Glomerular endothelial cell (primary cell): ENCODE measurements around the gene ACOT7. TPM values are rescaled to one million over a fixed set of nuclear protein-coding genes. Genes with fewer than 3 reads are reported as not detected.
"Not testable (repeated sequence)": the region's sequence is repeated elsewhere in the genome, so short reads cannot be mapped to it uniquely, and the experiment has no call there.

Source experiments
- DNase-seq: peaks from one replicate; pipeline ENCODE4 v3.0.0-alpha.2; 2011; ENCODE audit warnings: low read depth, low spot score; ENCODE audit errors: extremely low read depth
- total RNA-seq: library from RNA; depleted of rRNA; stranded (reverse); fragments of >200 nt; gene quantifications from 2 replicates; pipeline ENCODE4 v1.2.3, GENCODE V29; 2015

The ACOT7 gene
- total RNA-seq, 1 donor from 2014 or later = 84.0 TPM

DNA sequence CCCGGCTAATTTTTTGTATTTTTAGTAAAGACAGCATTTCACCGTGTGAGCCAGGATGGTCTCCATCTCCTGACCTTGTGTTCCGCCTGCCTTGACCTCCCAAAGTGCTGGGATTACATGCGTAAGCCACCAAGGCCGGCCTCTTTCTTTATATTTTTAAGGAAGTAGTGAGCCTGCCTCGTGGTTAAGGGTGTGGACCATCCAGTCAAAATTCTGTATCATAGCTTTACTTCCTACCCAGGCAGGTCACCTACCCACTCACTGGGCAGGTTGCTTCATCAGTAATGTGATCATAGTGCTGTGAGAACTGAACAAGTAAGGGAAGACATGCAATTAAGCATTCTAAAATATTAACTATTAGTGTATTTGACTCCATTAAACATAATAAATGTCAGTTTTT, 8.1 kb upstream of the ACOT7 start:
- no peak for DNase-seq

- DNase-seq = no peak
Observed at GRCh38 chr1:6399294-6399693, 5.7 kb upstream of the ACOT7 start.

- no peak for DNase-seq
Observed at GRCh38 chr1:6397844-6398441, 4.4 kb upstream of the ACOT7 start.

DNA sequence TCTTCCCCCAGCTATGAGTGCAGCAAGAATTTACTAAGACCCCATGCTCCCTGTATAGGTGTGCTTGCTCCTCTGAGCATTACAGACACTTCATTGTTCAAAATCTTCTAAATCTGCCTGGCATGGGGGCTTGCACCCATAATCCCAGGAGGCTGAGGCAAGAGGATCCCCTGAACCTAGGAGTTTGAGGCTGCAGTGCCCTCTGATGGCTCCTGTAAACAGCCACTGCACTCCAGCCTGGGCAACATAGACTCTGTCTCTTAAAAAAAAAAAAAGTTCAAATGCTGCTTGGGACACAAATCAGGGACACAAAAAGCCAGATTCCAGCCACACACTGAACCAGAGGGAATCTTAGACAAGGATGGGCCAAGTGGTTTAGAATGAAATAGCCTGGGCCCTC, 3.4 kb upstream of the ACOT7 start:
- DNase-seq = no peak

DNA sequence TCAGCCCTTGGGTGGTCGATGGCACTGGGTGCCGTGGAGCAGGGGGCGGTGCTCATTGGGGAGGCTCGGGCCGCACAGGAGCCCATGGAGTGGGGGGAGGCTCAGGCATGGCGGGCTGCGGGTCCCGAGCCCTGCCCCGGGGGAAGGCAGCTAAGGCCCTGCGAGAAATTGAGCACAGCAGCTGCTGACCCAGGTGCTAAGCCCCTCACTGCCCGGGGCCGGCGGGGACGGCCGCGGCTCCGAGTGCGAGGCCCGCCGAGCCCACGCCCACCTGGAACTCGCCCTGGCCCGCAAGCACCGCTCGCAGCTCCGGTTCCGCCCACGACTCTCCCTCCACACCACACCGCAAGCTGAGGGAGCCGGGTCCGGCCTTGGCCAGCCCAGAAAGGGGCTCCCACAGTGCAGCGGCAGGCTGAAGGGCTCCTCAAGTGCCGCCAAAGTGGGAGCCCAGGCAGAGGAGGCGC, 2.2 kb upstream of the ACOT7 start:
- not testable (repeated sequence) for DNase-seq

DNA sequence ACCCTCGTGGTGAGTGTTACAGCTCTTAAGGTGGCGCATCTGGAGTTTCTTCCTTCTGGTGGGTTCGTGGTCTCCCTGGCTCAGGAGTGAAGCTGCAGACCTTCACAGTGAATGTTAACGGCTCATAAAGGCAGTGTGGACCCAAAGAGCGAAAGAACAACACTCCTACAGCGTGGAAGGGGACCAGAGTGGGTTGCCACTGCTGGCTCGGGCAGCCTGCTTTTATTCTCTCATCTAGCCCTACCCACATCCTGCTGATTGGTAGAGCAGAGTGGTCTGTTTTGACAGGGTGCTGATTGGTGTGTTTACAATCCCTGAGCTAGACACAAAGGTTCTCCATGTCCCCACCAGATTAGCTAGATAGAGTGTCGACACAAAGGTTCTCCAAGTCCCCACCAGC, 1.6 kb upstream of the ACOT7 start:
- DNase-seq = not testable (repeated sequence)

DNA sequence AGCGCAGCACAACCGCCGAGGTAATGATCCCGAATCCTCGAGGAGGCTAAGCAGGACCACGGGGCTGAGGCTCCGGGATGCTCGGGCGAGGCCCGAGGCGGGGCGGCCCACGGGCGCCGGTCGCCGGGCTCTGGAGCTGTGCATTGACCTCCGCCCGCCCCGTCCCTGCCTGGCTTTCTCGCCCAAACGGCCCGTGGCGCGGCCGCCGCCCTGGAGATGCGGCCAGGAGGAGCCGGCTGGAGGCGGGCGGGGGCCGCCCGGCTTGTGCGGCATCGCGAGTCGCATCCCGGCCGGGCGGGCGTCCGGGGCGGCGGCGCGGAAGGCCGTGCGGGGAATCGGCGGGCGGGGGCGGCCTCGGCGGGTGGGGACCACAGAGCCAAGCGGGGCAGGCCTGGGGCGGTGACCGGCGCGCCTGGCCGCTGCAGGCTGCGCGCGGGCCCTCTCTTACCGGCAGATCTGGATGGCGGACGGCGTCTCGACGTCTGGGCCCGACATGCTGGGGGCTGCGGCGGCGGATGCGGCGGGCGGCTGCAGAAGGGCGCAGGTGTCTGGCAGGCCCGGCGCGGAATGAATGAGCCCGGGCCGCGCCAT, 663 bp downstream of the ACOT7 start:
- DNase-seq = no peak

- DNase-seq = no peak
Observed at GRCh38 chr1:6391951-6392808, 1.4 kb downstream of the ACOT7 start.

- DNase-seq = no peak
Observed at GRCh38 chr1:6389971-6390370, 3.6 kb downstream of the ACOT7 start.

GRCh38 chr1:6386371-6386949, 7.1 kb downstream of the ACOT7 start:
- DNase-seq = no peak

- DNase-seq = no peak
Observed at GRCh38 chr1:6385488-6386191, 7.9 kb downstream of the ACOT7 start.

- no peak for DNase-seq
Observed at GRCh38 chr1:6384962-6385361, 8.6 kb downstream of the ACOT7 start.

DNA sequence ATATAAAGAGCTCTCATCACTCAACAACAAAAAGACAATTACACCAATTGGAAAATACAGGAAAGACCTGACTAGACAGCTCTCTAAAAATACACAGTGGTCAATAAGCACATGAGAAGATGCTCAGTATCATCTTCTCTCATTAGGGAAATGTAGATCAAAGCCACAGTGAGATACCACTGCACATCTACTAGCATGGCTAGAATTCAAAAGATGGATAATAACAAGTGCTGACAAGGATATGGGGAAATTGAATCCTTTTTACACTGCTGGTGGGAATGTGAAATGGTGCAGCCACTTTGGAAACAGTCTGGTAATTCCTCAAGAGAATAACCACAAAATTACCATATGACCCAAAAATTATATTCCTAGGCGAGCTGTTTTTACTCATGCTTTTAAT, 9.4 kb downstream of the ACOT7 start:
- no peak for DNase-seq

DNA sequence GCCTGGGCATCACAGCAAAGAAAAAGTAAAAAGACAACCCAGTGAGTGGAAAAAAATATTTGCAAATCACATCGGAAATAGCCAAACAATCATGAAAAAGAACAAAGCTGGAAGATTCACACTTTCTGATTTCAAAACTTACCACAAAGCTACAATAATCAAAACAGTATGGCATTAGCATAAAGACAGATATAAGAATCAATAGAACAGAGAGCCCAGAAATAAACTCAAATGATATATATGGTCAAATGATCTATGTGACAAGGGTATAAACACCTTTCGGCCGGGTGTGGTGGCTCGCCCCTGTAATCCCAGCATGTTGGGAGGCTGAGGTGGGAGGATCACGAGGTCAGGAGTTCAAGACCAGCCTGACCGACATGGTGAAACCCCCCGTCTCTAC, 13.5 kb downstream of the ACOT7 start:
- DNase-seq = no peak

DNA sequence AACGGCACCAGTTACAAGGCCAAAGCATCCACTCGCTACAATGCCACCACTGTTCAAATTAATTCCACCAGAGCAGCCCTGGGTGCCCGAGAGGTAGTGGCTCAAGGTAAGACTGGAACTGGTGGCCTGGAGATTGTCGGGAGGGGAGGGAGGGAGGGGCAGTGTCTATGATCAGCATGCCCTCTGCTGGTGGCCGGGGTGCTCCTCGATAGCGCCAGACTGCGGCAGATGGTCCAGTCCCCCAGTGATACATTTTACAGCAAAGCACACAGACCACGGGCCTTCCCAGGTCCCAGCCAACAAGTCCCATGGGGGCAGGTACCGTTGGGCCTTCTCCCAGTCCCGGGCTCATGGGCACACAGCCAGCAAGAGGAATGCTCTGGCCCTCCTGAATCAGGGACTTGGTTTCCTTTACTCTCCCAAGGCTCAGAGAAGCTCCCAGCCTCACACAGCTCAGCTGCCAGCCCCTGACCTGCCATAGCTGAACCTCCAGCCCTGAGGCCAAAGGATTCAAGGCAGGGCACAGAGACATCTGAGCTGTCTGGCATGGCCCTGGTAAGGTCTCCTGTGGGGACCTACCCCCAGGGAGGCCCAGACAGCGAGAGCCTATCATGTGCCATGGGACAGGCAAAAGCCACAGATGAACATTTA, 15.3 kb downstream of the ACOT7 start:
- DNase-seq = no peak

- DNase-seq = no peak
Observed at GRCh38 chr1:6373961-6374720, 19.4 kb downstream of the ACOT7 start.

- not testable (repeated sequence) for DNase-seq
Observed at GRCh38 chr1:6372236-6372635, 21.3 kb downstream of the ACOT7 start.

- no peak for DNase-seq
Observed at GRCh38 chr1:6370006-6370405, 23.6 kb downstream of the ACOT7 start.

DNA sequence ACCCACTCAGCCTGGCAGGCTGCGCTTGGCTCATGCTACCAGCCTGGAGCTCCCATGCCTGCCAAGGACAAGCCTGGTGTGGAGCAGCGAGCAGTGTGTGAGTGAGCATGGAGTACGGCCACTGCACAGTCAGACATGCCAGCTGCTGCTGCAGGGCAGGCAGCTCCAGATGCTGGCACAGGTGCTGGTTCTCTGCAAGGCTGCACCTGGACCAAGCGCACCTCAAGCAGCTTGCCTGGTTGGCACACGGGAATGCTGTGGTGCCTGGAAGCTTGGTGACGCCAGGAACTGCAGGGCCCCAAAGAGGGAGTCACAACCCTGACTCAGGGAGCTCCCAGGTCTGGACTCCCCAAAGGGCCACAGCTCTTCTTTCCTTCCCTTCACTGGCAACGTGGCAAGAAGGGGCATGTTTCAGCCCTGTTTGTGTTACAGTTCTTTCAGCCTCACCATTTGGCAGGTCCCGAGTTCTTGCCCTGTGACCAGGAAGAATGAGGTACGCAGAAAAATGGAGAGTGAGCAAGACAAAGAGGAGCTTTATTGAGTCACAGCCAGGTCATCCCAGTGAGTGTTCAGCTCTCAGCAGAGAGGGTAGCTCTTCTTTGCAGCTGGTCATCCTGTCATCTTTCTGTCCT, 26.1 kb downstream of the ACOT7 start:
- DNase-seq = no peak
